COLO829 (cell line): Measurements from ENCODE around the gene REX1BD.

Experiments
- DNase-seq: peaks from one replicate; pipeline ENCODE4 v3.0.0; 2012; ENCODE audit warnings: low spot score

REX1BD gene

GRCh38 chr19:18603255-18603957 is 14.8 kb downstream of the REX1BD start:
- no peak for DNase-seq

GRCh38 chr19:18603958-18604819 is 15.6 kb downstream of the REX1BD start:
- DNase-seq, result no peak

- DNase-seq, result no peak
Measured at GRCh38 chr19:18604820-18605159, 16.2 kb downstream of the REX1BD start.

- DNase-seq, result no peak
Measured at GRCh38 chr19:18605196-18605545, 16.6 kb downstream of the REX1BD start.

GRCh38 chr19:18605546-18606280 is 17.1 kb downstream of the REX1BD start:
- DNase-seq, result no peak

- no peak for DNase-seq
Measured at GRCh38 chr19:18606281-18607225, 18.0 kb downstream of the REX1BD start, which contains the start of gene CRLF1. Gene CRLF1 (minus strand): TSS chr19:18606799. CDS start chr19:18606656, 143 bp downstream.

- DNase-seq, result no peak
Measured at GRCh38 chr19:18607226-18608101, 18.9 kb downstream of the REX1BD start.

GRCh38 chr19:18608102-18608804 is 19.7 kb downstream of the REX1BD start:
- no peak for DNase-seq

GRCh38 chr19:18608805-18609716 is 20.5 kb downstream of the REX1BD start:
- no peak for DNase-seq

- no peak for DNase-seq
Measured at GRCh38 chr19:18609717-18610051, 21.1 kb downstream of the REX1BD start.

GRCh38 chr19:18610245-18610555 is 21.6 kb downstream of the REX1BD start:
- no peak for DNase-seq

- DNase-seq, result no peak
Measured at GRCh38 chr19:18610556-18611326, 22.1 kb downstream of the REX1BD start.

- no peak for DNase-seq
Measured at GRCh38 chr19:18611327-18612050, 22.9 kb downstream of the REX1BD start.

- DNase-seq, result no peak
Measured at GRCh38 chr19:18612051-18612771, 23.6 kb downstream of the REX1BD start.

- DNase-seq, result no peak
Measured at GRCh38 chr19:18612772-18613588, 24.4 kb downstream of the REX1BD start, which contains the start of gene TMEM59L. Gene TMEM59L (plus strand): TSS chr19:18612870. CDS start chr19:18612959, 89 bp downstream.
